ENCODE data around the gene NAA35. TPM values are rescaled to one million over a fixed set of nuclear protein-coding genes. Genes with fewer than 3 reads are reported as not detected.

Gene NAA35
- total and polyA plus RNA-seq, 9 of the 15 experiments (the other 6 are each of a cell fraction or from before 2014, with no cell fraction given) = 17.7 to 43.9 (median 29.0) TPM

DNA sequence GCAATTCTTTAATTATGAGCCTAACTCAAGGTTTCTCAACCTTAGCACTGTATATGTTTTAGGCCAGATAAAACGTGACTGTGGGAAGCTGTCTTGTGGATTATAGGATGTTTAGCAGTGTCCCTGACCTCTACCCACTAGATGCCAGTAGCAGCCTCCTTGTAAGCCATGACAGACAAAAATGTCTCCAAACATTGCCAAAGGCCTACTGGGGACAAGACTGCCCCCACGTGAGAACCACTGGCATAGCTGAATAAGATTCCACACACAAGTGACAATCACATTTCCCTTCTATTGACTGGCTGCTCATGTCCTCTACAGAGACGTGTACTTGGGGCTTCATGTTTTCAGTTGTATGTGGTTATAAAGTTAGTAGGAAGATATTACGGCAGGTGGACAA lies 103.1 kb downstream of the NAA35 start:
- Histone ChIP-seq H3K9ac (ENCODE audit: insufficient read depth in 1 of 2, low read depth in 2 of 2, low read length in 2 of 2) (no peak overlapping the region), H3K27ac (ENCODE audit: extremely low read depth, low read depth, low read length) (no peak overlapping the region), H3K4me1 (replicated peaks in 1 of 2; ENCODE audit: control insufficient read depth in 2 of 2, insufficient read depth in 2 of 2, low read length in 2 of 2) (no peaks in the 10 kb centered on the region; a peak in 1 of 5 replicates), H3K79me2 (ENCODE audit: control insufficient read depth, insufficient read depth, low read length) (no peaks in the 10 kb centered on the region), H2AFZ (ENCODE audit: low read depth, low read length) (no peak overlapping the region), H3K9me1 (ENCODE audit: control insufficient read depth, insufficient read depth, low read length) (no peaks in the 10 kb centered on the region), H3K36me3 (ENCODE audit: control insufficient read depth, insufficient read depth, low read length) (no peaks in the 10 kb centered on the region), H4K20me1 (replicated peaks; ENCODE audit: control insufficient read depth, insufficient read depth, low read length) (0 out of 2 replicates have a peak, but pooled peaks cover 5% of the 10 kb centered on the region), H3K9me3 (replicated peaks; ENCODE audit: control insufficient read depth, insufficient read depth, low read depth, low read length) (no peaks in the 10 kb centered on the region), H3K4me3 (no peak overlapping the region), H3K27me3 (ENCODE audit: control insufficient read depth in 2 of 2, insufficient read depth in 2 of 2, low read length in 2 of 2) (peaks cover 10 to 34% of the 10 kb centered on the region in 2 experiments; a peak in 4 of 5 replicates), H3K4me2 (ENCODE audit: insufficient read depth, low read length) (no peak overlapping the region)
- WGBS (ENCODE audit: insufficient coverage, low coverage, missing lambda C conversion rate) = 5% methylated on average over 4 of the region's 4 CpGs
- no peak for TF ChIP-seq MED1 (CRISPR knock-in tag; IDR thresholded peaks at IDR 0.05; ENCODE audit: borderline replicate concordance)
- TF ChIP-seq ID3 (CRISPR knock-in tag; IDR thresholded peaks at IDR 0.05) = no peak
- TF ChIP-seq ID3 (tag; IDR thresholded peaks at IDR 0.05) = no peak
- no peak for TF ChIP-seq BRD4 (IDR thresholded peaks at IDR 0.05)
- TF ChIP-seq SIN3B (IDR thresholded peaks at IDR 0.05; ENCODE audit: low read depth) = no peak
- TF ChIP-seq C11orf30 (IDR thresholded peaks at IDR 0.05; ENCODE audit: low read depth) = no peak
- TF ChIP-seq PML (IDR thresholded peaks at IDR 0.05; ENCODE audit: low read length) = no peak
- CTCF ChIA-PET (ENCODE audit: low intra/inter-chr PET ratio) = no interaction called here
- ATAC-seq = no peak
- no peak for FAIRE-seq
- in situ Hi-C loops (cut with MboI) = no loop called here
- POLR2A ChIA-PET = interaction anchor here (0.7 kb wide), 1 partner anchor 57 kb away, joined by 3 read pairs; no protein-coding TSS in a partner anchor
- DNase-seq (ENCODE audit: extremely low read depth in 1 of 4, low spot score in 3 of 4) = no peak
- BruUV-seq (replicated peaks) = no TSS peak
- intact Hi-C loops (cut with micrococcal nuclease) = no loop called here

GRCh38 chr9:86045654-86046053 lies 104.7 kb downstream of the NAA35 start:
- CTCF ChIA-PET (ENCODE audit: low intra/inter-chr PET ratio) = no interaction called here
- 0% methylated on average over 4 of the region's 6 CpGs for WGBS (ENCODE audit: insufficient coverage, low coverage, missing lambda C conversion rate)
- no peak overlapping the region for H3K9ac ChIP-seq (ENCODE audit: insufficient read depth in 1 of 2, low read depth in 2 of 2, low read length in 2 of 2)
- TF ChIP-seq ZC3H11A (IDR thresholded peaks at IDR 0.05; ENCODE audit: low read depth, low read length) (no peak), ZBTB26 (CRISPR knock-in tag; IDR thresholded peaks at IDR 0.05) (no peak), ILF3 (IDR thresholded peaks at IDR 0.05; ENCODE audit: borderline replicate concordance) (no peak), ZFX (CRISPR knock-in tag; IDR thresholded peaks at IDR 0.05) (no peak), SREBF2 (CRISPR knock-in tag; IDR thresholded peaks at IDR 0.05) (no peak), KLF13 (tag; IDR thresholded peaks at IDR 0.05; ENCODE audit: borderline replicate concordance, low read depth) (no peak)
- TF ChIP-seq, protein P1, sequence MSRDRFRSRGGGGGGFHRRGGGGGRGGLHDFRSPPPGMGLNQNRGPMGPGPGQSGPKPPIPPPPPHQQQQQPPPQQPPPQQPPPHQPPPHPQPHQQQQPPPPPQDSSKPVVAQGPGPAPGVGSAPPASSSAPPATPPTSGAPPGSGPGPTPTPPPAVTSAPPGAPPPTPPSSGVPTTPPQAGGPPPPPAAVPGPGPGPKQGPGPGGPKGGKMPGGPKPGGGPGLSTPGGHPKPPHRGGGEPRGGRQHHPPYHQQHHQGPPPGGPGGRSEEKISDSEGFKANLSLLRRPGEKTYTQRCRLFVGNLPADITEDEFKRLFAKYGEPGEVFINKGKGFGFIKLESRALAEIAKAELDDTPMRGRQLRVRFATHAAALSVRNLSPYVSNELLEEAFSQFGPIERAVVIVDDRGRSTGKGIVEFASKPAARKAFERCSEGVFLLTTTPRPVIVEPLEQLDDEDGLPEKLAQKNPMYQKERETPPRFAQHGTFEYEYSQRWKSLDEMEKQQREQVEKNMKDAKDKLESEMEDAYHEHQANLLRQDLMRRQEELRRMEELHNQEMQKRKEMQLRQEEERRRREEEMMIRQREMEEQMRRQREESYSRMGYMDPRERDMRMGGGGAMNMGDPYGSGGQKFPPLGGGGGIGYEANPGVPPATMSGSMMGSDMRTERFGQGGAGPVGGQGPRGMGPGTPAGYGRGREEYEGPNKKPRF (IDR thresholded peaks at IDR 0.05; ENCODE audit: low read depth, low read length) = no peak

More at GRCh38 chr9:86045654-86046053, 104.7 kb downstream of the NAA35 start:
- FAIRE-seq (no peak), DNase-seq (ENCODE audit: extremely low read depth in 1 of 4, low spot score in 3 of 4) (no peak), ATAC-seq (no peak)
- Histone ChIP-seq H3K36me3 (ENCODE audit: control insufficient read depth, insufficient read depth, low read length) (no peaks in the 10 kb centered on the region), H3K4me2 (ENCODE audit: insufficient read depth, low read length) (no peak overlapping the region), H3K4me1 (replicated peaks in 1 of 2; ENCODE audit: control insufficient read depth in 2 of 2, insufficient read depth in 2 of 2, low read length in 2 of 2) (no peaks in the 10 kb centered on the region; a peak in 1 of 5 replicates), H3K79me2 (ENCODE audit: control insufficient read depth, insufficient read depth, low read length) (no peaks in the 10 kb centered on the region), H2AFZ (ENCODE audit: low read depth, low read length) (no peak overlapping the region), H3K27ac (ENCODE audit: extremely low read depth, low read depth, low read length) (no peak overlapping the region), H4K20me1 (replicated peaks; ENCODE audit: control insufficient read depth, insufficient read depth, low read length) (0 out of 2 replicates have a peak, but pooled peaks cover 5% of the 10 kb centered on the region), H3K9me1 (ENCODE audit: control insufficient read depth, insufficient read depth, low read length) (no peaks in the 10 kb centered on the region), H3K9me3 (replicated peaks; ENCODE audit: control insufficient read depth, insufficient read depth, low read depth, low read length) (no peaks in the 10 kb centered on the region), H3K27me3 (ENCODE audit: control insufficient read depth in 2 of 2, insufficient read depth in 2 of 2, low read length in 2 of 2) (peaks cover 10 to 28% of the 10 kb centered on the region in 2 experiments; a peak in 3 of 5 replicates), H3K4me3 (no peak overlapping the region)
- no TSS peak for BruUV-seq (replicated peaks)
- in situ Hi-C loops (cut with MboI) = no loop called here
- POLR2A ChIA-PET = no interaction called here
- intact Hi-C loops (cut with micrococcal nuclease) = no loop called here
